Large intestine (tissue), 3 donors: Measurements from ENCODE around the gene ALS2CL. TPM values are rescaled to one million over a fixed set of nuclear protein-coding genes. Genes with fewer than 3 reads are reported as not detected.
"Not testable (repeated sequence)": the region's sequence is repeated elsewhere in the genome, so short reads cannot be mapped to it uniquely, and the experiment has no call there.

Source experiments
- DNase-seq, 2 donors: peaks; one replicate each; pipeline versions ENCODE4 v3.0.0 to v3.0.0-alpha.2; 2013
- H3K27ac ChIP-seq: one replicate; pipeline ENCODE4 v1.5.1; 2013; ENCODE audit warnings: low read length
- H3K27me3 ChIP-seq: 2 replicates; pipeline ENCODE4 v1.6.1; 2013; ENCODE audit warnings: low read length; ENCODE audit not compliant: control insufficient read depth, insufficient read depth
- H3K36me3 ChIP-seq: 2 replicates; pipeline ENCODE4 v1.6.1; 2013; ENCODE audit warnings: low read length; ENCODE audit not compliant: control insufficient read depth, insufficient read depth
- H3K4me1 ChIP-seq: one replicate; pipeline ENCODE4 v1.6.1; 2013; ENCODE audit warnings: low read length; ENCODE audit not compliant: control insufficient read depth, insufficient read depth
- H3K4me3 ChIP-seq: one replicate; pipeline ENCODE4 v1.5.1; 2013; ENCODE audit warnings: low read length
- H3K9me3 ChIP-seq: one replicate; pipeline ENCODE4 v1.6.1; 2013; ENCODE audit warnings: mild to moderate bottlenecking, low read depth, low read length, moderate library complexity; ENCODE audit not compliant: control insufficient read depth
- WGBS: methylation state at CpG from one replicate; pipeline ENCODE4 v1.1.5; 2013; ENCODE audit warnings: low lambda C conversion rate; ENCODE audit not compliant: insufficient coverage; 5-methylcytosine and 5-hydroxymethylcytosine counted together
- polyA plus RNA-seq: library from polyadenylated mRNA; unstranded; fragments of 120-200 nt; gene quantifications from one replicate; pipeline ENCODE4 v1.2.1, GENCODE V29; 2013

The ALS2CL gene
- polyA plus RNA-seq, 1 donor = 30.8 TPM

DNA sequence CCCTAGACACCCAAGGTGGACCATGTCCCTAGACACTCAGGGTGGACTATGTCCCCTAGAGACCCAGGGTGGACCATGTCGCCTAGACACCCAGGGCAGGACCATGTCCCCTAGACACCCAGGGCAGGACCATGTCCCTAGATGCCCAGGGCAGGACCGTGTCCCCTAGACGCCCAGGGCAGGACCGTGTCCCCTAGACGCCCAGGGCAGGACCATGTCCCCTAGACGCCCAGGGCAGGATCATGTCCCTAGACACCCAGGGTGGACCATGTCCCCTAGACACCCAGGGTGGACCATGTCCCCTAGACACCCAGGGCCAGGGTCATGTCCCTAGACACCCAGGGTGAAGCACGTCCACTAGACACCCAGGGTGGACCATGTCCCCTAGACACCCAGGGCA lies 10.9 kb upstream of the ALS2CL start:
- not testable (repeated sequence) for H3K4me3 ChIP-seq, H3K4me1 ChIP-seq, H3K9me3 ChIP-seq, H3K36me3 ChIP-seq, H3K27ac ChIP-seq, DNase-seq
- H3K27me3 ChIP-seq = peaks cover 23% of the 10 kb centered on the region
- WGBS = no CpG with 5 or more reads among the region's 7 CpGs

DNA sequence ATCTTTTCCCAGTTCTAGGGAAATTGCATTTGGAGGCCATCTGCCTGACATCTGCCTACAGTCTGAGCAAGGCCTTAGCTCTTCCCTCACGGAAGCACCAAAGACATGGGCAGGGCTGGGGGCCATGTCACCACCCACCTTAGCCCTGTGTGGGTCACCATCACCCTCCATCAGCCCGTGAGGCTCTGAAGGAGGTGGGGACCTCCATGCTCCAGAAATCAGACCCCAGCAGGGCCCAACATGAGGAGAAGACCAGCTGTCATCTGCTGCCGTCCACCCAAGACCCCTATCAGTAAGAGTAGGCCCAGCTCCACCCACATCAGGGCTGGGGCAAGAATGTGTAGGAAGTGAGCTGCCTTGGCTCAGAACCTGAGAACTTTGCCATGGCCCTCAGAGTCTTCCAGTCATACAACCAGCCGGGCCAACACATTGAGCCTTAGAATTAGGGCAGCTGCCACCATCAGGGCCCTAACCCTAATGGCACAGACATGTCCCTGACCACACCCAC lies 9.6 kb upstream of the ALS2CL start:
- no peak for DNase-seq
- no peaks in the 10 kb centered on the region for H3K36me3 ChIP-seq
- no CpG with 5 or more reads among the region's 4 CpGs for WGBS
- H3K27ac ChIP-seq = no peak overlapping the region
- H3K27me3 ChIP-seq = peaks cover 23% of the 10 kb centered on the region
- H3K4me1 ChIP-seq = peaks cover 8% of the 10 kb centered on the region
- no peak overlapping the region for H3K4me3 ChIP-seq
- no peaks in the 10 kb centered on the region for H3K9me3 ChIP-seq

DNA sequence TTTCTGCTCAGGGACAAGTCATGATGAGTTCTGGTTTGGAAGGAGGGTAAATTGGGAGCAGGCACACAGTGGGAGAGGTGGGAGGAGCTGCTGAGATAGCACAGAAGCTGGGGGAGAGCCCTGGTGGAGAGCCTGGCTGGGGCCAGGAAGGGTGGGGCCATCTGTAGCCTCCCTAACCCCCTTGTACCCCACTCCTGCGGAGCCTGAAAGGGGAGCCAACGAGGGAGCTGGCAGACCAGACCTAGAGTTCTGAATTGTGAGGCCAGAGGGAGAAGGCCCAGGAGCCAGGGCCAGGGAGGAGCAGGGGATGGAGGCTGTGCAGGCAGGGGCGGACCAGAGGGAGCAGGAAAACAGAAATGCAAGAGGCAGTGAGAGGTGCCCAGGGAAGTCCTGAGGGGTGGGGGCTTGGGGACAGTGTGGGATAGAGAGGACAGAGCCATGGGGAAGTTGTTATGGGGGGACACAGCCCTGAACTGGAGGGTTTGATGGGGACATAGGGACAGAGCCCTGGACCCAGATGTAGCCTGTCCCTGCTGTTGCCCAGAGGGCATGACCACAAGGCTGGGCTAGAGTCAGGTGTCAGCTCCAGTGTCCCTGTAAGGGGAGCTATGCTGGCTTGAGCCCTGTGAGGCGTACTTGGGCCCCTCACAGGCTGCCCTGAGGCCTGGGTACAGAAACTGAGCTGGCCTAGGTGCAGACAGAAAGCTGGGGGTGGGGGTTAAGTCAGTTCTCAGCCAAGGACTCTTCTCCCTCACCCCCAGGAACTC lies 8.9 kb upstream of the ALS2CL start:
- no peak overlapping the region for H3K27ac ChIP-seq
- H3K9me3 ChIP-seq = no peaks in the 10 kb centered on the region
- peaks cover 23% of the 10 kb centered on the region for H3K27me3 ChIP-seq
- no CpG with 5 or more reads among the region's 4 CpGs for WGBS
- H3K4me3 ChIP-seq = no peak overlapping the region
- no peaks in the 10 kb centered on the region for H3K36me3 ChIP-seq
- no peak for DNase-seq
- peaks cover 8% of the 10 kb centered on the region for H3K4me1 ChIP-seq

DNA sequence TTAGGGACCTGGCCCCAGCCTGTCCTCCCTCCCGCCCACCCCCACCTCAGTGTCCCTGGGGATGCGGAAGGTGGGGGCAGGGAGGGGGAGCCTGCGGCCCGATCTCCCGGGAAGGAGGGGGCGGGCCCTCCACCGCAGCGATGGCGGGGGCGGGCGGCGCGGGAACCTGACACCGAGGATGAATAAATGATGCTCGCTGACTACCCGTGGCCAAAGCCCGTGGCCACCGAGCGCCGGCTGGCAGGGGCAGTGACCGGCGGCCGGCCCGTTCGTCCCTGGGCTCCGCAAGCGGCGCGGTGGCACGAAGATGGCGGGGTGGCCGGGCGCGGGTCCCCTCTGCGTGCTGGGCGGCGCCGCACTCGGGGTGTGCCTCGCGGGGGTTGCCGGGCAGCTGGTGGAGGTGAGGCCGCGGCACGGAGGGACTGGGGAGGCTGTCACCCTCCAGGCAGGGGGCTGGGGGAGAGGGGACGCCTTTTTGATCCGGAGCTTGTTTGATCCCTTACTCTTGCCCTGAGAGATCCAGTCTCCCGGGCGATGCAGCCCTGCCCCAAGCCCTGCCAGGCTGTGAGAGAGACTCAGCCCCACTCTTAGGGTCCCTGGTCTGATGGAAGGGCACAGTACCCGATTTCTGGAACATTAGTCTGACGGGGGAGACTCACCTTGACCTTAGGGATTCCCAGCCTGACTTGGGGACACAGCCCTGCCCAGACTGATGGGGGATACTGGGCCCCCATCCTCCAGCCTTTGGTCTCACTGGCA lies 7.9 kb upstream of the ALS2CL start, which contains the start of gene TMIE:
TSS of gene TMIE (plus strand) at position 212 of the 759 bp plus-strand sequence. CDS start at position 308, 96 bp downstream.
- Histone ChIP-seq H3K4me1 (peaks cover 8% of the 10 kb centered on the region), H3K9me3 (no peaks in the 10 kb centered on the region), H3K36me3 (no peaks in the 10 kb centered on the region), H3K27ac (no peak within 1 kb of the TSS), H3K27me3 (peaks cover 23% of the 10 kb centered on the region), H3K4me3 (no peak within 1 kb of the TSS)
- WGBS = no CpG with 5 or more reads among the region's 51 CpGs
- no peak for DNase-seq

DNA sequence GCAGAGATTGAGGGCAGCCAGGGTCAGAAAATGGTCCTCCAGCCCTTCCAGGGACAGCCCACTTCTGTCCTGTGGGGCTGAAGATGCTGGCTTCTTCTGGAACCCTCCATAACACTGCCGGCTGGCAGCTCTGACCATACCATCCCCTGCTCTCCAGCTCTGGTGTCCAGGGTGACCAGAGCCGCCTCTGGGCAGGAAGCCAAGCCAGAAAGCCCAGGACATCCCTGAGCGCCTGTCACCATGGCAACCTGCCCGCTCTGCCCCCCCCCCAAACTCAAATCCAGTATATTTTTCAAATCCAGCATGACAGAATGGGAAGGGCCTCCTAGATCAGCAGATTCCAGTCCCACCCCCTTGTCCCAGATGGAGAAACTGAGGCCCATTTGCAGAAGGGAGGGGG lies 7.3 kb upstream of the ALS2CL start:
- DNase-seq = no peak
- no CpG with 5 or more reads among the region's 4 CpGs for WGBS
- Histone ChIP-seq H3K36me3 (no peaks in the 10 kb centered on the region), H3K9me3 (no peaks in the 10 kb centered on the region), H3K4me1 (peaks cover 11% of the 10 kb centered on the region), H3K27me3 (peaks cover 23% of the 10 kb centered on the region), H3K27ac (no peak overlapping the region), H3K4me3 (no peak overlapping the region)

DNA sequence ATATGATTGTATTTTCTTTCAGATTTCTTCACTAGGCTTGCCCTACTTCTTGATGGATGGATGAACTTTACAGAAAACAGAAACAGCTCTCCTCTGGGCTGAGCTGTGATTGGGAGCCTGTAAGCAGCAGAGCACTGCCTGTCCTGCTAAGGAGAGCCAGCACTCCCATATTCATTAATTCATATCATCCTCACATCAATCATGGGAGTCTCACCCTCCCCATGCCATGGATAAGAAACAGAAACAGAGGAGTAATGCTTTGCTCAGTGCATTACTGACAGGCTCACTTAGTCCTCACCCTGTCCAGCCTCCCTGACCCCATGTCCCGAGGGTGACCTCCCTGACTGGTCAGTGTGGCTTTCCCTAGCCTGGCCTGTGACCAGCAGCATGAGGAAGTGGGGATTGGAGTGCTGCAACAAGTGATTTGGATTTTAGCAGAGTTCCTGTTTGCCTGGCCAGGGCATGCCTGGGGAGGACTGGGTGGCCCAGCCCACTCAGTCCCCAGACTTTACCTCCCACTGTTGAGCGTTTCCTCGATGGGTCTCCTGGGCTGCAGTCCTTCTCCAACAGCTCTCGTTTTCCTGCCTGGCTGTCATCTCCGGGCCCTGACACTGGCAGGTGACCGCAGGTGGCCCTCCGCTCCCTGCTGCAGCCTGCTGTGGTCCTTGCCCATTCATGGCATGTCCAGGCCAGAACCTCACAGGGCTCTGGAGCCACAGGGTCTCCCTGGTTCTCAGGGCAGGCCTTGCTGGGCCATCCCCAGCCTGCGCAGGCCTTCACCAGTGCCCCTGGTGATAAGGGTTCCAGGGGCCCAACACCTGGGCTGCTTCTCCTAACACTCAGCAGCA lies 6.4 kb upstream of the ALS2CL start:
- no peak overlapping the region for H3K27ac ChIP-seq
- WGBS = no CpG with 5 or more reads among the region's 8 CpGs
- H3K4me3 ChIP-seq = no peak overlapping the region
- no peaks in the 10 kb centered on the region for H3K9me3 ChIP-seq
- peaks cover 23% of the 10 kb centered on the region for H3K27me3 ChIP-seq
- peaks cover 6% of the 10 kb centered on the region for H3K4me1 ChIP-seq
- no peaks in the 10 kb centered on the region for H3K36me3 ChIP-seq
- no peak for DNase-seq

DNA sequence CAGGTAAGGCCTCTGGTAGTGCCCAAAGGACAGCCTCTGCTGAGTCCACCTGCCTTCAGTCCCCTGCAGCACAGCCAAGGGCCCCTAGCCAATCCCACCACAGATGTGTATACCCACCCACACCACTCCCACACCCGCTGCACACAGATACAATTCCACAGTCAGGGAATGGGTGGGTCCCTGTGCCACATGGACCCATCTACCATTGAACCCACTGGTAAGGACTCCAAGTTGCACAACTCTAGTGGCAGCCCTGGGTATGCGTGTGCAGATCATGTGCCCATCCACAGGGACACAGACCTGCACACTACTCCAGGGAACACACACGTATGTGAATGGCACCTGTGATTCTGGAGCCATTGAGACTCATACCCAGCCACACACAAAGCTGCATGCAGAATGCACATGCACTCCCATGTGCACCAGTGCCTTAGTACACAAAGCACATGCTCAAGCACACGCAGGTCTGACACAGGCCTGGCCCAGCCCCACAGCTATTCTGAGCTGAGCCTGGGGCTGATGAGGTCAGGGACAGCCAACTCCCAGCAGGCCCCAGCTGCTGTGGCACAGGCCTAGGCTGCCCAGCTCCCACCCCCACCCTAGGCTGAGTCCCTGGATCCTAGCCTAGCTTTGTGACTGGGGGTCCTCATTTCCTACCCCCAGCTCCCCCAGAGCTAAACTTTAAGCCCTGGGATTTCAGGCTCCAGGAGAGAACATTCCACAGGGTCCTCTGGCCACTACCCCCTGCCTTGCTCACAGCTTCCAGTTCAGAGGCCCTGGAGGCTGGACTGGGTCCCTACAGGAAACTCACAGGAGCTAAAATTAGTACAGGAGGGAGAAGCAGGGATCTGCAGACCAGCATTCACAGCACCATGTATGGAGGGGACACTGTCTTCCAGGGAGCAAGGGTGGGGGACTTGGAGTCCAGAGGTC lies 2.7 kb upstream of the ALS2CL start:
- Histone ChIP-seq H3K4me1 (peaks cover 34% of the 10 kb centered on the region), H3K9me3 (no peaks in the 10 kb centered on the region), H3K27ac (no peak overlapping the region), H3K36me3 (no peaks in the 10 kb centered on the region), H3K4me3 (no peak overlapping the region), H3K27me3 (peaks cover 5% of the 10 kb centered on the region)
- WGBS = no CpG with 5 or more reads among the region's 4 CpGs
- DNase-seq = no peak

DNA sequence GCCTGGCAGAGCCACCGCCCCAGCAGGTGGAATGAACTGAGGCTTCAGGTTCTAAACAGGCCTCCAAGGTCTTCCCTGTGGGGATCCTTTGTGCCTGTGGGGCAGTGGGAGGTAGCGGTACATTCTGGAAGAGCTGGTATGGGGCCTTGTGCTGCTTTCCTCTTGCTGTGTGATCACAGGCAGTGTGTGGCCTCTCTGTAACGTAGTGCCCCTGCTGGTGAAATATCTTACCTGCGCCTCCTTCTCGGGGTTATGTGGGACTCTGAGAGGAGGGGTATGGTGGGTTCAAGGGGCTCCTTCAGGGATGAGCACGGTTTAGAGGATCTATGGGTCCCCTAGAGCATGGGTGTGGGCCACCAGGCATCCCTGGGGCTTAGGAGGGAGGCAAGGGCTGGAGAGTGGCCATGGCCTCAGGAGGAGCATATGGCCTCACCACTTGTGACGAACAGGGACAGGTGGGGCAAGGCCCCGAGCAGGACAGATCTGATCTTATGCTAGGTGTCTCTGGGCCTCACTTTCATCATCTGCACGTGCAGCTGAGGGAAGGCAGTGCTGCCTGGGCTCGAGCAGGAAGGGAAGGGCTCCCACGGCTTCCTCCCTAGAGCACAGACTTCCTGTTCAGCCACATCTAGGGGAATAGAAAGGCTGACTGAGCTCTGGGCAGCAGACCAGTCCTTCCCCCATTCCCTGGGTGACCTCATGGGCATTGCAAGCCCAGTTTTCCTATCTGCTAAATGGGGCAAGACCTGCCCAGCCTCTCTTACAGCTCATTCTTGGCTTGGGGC lies 1.9 kb upstream of the ALS2CL start:
- H3K27me3 ChIP-seq = no peaks in the 10 kb centered on the region
- H3K9me3 ChIP-seq = no peaks in the 10 kb centered on the region
- H3K27ac ChIP-seq = no peak overlapping the region
- no peak overlapping the region for H3K4me3 ChIP-seq
- no peak for DNase-seq
- WGBS = no CpG with 5 or more reads among the region's 11 CpGs
- H3K4me1 ChIP-seq = peaks cover 43% of the 10 kb centered on the region
- H3K36me3 ChIP-seq = no peaks in the 10 kb centered on the region

DNA sequence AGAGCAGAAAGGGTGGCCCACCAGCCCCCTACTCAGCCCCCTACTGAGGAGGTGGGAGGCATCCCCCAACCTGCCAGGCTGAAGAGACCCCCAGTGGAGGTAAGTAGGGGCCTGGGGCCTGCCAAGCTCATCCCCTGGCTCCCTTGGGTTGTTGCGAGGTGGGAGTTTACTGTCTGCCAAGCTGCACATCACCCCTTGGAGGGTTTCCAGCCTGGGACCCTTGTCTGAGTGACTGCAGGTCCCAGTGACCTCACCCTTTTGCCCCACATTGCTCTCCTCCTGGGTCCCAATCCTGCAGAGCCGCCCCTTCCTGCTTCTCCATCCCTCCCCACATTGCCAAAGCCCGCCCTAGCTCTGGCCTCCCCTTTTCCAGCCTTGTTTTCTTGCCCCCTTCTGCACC lies 1.0 kb upstream of the ALS2CL start:
- no peaks in the 10 kb centered on the region for H3K36me3 ChIP-seq
- H3K4me3 ChIP-seq = no peak overlapping the region
- DNase-seq = no peak
- WGBS = no CpG with 5 or more reads among the region's 3 CpGs
- H3K4me1 ChIP-seq = peaks cover 44% of the 10 kb centered on the region
- no peaks in the 10 kb centered on the region for H3K27me3 ChIP-seq
- H3K27ac ChIP-seq = no peak overlapping the region
- H3K9me3 ChIP-seq = no peaks in the 10 kb centered on the region
